NCI-H2029 (cell line): ENCODE data around the gene CCDC71.

Experiments
- DNase-seq: peaks from one replicate; lab custom pipeline; 2025; lab: John Stamatoyannopoulos, UW

CCDC71 gene

DNA sequence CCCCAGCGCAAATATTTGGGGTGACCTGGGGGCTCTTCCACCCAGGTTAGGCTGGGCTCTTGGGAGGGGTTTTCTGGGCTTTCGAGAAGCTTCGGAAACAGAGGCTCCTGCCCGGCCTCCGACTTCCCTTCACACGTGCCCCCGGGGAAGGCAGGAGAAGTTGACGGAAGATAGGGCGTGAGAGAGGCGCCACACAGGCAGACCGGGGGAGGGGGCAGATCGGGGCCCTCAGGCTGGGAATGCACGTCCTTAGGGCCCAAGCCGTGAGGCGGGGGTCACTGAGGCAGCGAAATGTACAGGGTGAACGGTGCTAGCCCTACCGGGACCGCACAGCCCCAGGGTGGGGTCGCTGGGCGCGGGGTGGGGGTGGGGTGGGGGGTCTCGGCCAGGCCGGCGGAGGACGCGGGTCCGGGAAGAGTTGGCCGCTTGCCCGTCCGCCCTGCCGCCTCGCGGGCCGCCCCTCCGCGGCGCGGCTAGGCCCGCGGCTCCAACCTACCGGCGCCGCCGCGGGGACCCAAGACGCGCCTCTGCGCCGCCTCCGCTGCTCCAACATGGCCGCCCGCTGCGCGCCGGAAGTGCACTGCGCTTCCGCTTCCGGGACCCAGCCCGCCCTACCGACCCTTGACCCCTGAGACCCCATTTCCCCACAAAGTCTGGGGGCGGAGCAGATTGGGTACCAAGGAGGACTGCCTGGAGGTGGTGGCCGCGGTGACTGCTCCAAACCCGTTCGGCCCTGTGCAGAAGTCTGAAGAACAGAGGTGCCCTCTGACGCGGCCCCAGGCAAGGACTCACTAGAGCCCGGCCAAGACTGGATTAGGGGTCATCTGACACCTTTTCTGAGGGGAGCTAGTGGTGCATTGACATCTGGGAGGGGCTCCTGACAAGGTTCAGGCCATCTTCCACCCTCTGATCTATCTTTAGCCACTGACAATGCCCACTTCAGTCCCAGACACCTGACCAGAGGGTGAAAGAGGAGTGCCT, at the start of gene CCDC71:
CCDC71 (minus strand) TSS at position 561 of the 981 bp plus-strand sequence. CDS start 2,123 bp downstream, outside the sequence.
- DNase-seq, result peak; percentile 47

DNA sequence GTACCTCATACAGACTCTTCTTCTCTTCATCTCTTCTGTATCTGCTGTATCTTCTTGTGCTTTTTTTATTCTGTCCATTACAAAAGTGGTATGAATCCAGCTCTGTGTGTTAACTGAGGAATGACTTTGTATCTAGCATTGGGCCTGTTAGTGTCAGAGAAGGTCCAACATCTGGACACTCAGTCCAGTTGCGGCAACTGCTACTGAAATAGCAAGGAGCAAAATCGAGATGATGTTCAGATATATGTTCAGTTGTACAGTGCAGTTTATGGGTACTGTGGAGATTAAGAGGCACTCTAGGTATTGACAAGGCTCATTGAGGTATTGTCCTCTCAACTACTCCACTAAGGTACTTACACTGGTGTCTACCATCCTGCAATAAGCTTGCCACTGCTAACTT, 47.9 kb upstream of the CCDC71 start:
- DNase-seq, result no peak

DNA sequence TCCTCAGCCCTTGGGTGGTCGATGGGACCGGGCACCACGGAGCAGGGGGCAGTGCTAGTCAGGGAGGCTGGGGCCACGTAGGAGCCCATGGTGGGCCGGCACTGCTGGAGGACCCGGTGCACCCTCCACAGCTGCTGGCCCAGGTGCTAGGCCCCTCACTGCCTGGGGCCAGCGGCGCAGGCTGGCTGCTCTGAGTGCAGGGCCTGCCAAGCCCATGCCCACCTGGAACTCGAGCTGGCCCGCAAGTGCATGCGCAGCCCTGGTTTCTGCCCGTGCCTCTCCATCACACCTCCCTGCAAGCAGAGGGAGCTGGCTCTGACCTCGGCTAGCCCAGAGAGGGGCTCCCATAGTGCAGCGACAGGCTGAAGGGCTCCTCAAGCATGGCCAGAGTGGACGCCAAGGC, 47.4 kb upstream of the CCDC71 start:
- no peak for DNase-seq

GRCh38 chr3:49199900-49200281, 33.8 kb upstream of the CCDC71 start:
- no peak for DNase-seq

DNA sequence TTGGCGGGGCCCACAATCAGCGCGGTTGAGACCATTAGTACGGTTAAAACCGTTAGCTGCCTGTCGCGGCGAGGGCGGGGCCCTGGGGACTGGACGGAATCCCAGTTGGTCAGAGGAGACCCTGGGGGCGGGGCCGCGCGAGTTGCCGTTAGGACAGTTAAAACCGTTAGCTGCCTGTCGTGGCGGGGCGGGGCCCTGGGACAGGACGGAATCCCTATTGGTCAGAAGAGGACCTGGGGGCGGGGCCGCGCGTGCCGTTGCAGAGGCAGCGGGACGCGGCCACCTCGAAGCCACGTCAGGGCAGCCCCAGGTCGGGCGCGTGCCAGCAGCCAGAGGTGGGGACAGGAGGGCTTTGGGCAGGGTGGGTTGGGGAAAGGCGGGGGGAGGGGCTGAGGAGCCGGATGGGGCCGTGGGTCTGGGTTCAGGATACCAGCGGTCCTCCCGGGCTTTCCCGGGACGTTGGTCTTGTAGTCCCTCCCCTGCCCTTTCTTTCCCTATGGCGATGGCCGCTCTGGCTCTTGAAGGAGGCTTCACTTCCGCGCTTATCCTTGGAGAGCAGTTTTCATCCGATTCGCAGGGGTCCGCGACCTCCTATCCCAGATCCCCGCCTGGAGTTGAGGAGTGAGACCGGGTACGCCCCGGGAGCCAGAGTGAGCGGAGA, 33.2 kb upstream of the CCDC71 start:
- no peak for DNase-seq

- DNase-seq, result no peak
These were observed 32.6 kb upstream of the CCDC71 start for GRCh38 chr3:49198611-49199230.

- DNase-seq, result no peak
These were observed 32.0 kb upstream of the CCDC71 start for GRCh38 chr3:49198161-49198560.

DNA sequence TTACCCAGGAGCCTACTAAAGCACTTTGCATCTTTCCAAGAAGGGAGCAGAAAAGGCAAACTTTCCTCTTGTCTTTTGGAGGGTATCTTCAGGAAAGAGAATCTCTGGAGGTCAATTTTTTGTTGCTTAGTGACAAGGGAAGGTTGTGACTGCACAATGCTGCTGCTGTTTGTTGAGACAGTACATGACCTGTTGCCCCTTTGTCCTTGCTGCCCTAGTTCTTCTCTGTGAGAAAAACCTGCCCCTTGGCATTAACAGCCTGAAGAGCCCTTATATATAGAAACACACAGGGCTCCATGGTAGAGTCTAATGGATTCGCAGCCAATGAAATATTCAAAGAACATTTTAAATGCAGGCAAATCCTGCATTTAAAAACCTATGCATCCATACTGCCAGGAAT, 25.6 kb upstream of the CCDC71 start:
- no peak for DNase-seq

GRCh38 chr3:49183873-49184272, 17.7 kb upstream of the CCDC71 start:
- DNase-seq, result no peak

- DNase-seq, result no peak
These were observed 16.6 kb upstream of the CCDC71 start for GRCh38 chr3:49182682-49183081.

DNA sequence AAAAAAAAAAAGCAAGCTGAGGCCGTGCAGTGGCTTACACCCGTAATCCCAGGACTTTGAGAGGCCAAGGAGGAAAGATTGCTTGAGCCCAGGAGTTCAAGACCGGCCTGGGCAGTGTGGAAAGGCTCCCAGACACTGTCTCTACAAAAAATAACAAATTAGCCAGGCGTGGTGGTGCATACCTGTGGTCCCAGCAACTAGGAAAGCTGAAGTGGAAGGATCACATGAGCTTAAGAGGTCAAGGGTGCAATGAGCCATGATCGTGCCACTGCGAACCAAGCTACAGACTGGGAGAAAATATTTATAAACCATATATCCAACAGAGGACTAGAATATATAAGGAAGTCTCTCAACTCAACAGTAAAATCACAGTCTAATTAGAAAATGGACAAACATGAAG, 15.2 kb upstream of the CCDC71 start:
- no peak for DNase-seq

- DNase-seq, result no peak
These were observed 14.0 kb upstream of the CCDC71 start for GRCh38 chr3:49180116-49180515.

DNA sequence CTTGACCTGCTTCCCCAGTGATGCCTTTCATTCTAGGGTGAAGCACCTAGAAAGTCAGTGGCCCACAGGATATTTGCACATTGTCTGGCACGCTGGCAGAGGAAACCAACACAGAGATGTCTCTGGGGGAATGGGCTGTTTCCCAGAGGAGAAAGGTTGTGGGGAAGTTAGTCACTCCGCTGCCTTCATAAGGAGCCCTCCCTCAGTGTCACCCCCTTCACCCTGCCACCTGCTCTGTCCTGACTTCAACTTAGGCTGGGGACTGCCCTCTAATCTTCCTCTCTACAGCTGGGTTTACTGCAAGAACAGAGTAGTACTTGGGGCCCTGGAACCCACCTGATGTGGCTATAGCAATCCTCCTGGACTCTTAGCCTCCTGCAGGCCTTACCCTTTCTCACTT, 10.9 kb upstream of the CCDC71 start:
- no peak for DNase-seq

DNA sequence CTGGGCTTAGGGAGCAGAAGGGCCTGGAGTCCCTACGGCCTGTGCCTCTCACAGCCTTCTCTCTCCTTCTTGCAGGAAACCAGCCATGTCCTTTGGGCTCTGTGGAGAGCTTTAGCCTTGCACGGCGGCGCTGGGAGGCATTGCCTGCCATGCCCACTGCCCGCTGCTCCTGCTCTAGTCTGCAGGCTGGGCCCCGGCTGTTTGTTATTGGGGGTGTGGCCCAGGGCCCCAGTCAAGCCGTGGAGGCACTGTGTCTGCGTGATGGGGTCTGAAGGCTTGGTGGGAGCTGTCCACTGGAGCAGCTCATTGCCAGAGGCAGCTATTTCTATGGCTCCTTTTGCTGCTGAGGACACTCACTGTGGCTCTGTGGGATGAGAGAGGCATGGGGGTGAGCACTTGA, 9.4 kb upstream of the CCDC71 start:
- no peak for DNase-seq

GRCh38 chr3:49174397-49174985, 8.4 kb upstream of the CCDC71 start:
- no peak for DNase-seq

- no peak for DNase-seq
These were observed 7.7 kb upstream of the CCDC71 start for GRCh38 chr3:49173792-49174170.

DNA sequence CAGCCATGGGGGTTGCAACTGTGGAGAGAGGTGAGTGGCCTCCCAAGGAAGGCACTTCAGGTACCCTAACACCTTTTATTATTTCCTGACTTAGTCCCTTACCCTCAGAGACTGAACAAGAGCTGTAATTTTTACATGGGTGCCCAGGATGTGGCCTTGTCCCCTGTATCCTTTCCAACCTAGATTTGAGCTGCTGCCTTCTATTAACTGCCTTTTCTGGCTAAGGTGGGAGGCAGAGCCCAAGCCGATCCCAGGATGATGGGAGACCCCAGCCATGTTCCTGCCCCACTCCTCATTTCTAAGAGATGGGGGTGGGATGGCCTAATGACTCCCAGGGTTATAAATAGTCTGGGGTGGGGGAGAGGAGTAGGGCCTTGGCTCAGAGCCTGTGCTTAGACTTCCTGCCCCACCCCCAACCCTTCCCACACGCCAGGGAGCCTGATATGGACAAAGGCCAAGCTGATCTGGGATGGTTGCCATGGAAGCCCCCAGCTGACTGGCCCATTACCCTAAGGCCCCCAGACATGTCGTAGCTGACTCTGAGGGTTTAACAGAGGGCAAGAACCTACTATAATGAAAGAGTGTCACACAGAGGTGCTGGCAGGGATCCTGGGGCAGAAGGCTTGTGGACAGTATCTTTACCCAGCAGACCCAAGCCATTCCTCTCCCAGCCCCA, 7.1 kb upstream of the CCDC71 start:
- DNase-seq, result peak; percentile 43

GRCh38 chr3:49172551-49173041, 6.5 kb upstream of the CCDC71 start:
- DNase-seq, result no peak

DNA sequence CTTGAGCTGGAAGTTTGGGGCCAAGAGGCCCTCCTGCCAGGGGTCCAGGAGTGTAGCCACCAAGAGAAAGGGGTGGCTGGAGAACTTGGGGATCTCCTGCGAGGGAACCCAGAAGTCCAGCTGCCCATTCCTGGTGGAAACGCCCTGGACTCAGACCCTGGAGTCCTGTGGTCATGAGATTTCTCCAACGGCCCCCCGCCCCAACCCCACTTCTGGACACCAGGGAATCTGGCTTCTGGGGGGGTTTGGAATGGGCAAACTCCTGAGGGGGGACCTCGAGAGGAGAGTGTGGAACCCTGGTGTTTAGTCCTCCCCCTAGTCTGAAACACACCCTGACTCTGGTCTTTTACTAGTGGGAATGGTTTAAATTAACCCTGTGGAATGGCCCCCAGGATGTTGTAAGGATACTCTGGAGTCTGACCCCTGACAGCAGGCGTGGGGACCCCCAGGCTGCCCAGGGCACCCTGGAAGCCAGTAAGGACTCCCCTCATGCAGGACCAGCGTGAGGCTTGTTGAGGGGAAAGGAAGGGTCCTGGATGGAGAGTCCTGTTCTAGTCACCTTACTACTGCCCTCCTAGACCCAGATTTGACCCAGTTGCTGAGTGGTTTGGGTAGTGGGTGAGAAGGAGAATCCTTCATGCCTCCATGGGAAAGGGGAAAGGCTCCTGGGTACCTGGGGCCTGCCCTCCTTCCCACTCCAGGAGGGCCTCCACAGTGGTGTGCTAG, 5.8 kb upstream of the CCDC71 start:
- DNase-seq, result no peak

DNA sequence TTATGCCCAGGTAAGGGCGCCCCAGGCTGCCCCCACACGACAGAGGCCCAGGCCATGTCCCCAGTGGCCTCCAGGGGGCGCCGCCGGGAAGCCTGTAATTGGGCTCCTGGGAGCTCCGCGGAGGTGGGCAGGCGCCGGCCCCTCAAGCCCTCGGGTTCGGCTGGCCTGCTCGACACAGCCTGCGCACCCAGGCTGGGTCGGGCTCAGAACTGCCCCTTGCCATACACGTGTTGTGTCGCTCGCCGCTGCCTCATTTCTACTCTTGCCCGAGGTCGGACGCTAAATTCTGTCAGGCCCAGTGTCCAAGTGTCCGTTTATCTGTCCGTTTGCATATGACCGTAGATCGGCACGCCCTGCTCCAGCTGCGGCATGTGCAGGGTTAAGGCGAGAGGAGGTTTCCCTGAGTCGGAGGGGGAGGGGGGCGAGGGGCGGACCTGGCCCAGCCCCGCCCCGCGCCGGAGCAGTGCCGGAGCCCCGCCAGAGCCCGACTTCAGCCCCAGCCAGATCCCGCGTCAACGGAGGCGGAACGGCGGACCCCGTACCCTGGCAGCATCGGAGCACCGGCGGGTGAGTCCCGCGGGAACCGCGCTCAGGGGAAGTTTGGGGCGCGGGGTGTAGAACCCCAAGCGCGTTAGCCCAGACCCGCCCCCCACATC, 5.1 kb upstream of the CCDC71 start, which contains the start of gene KLHDC8B:
KLHDC8B (plus strand) TSS at position 480 of the 656 bp plus-strand sequence. CDS start 1,172 bp downstream, outside the sequence.
- DNase-seq, result peak; percentile 45
